HG03342 (cell line): Measurements from ENCODE around the gene LGALS9.

Experiments used
- ATAC-seq: cut with Tn5 transposase; IDR thresholded peaks from one replicate; pipeline ENCODE4 v1.9.1; 2021; ENCODE audit warnings: mild to moderate bottlenecking, moderate library complexity; ENCODE audit not compliant: unreplicated experiment

Gene LGALS9

DNA sequence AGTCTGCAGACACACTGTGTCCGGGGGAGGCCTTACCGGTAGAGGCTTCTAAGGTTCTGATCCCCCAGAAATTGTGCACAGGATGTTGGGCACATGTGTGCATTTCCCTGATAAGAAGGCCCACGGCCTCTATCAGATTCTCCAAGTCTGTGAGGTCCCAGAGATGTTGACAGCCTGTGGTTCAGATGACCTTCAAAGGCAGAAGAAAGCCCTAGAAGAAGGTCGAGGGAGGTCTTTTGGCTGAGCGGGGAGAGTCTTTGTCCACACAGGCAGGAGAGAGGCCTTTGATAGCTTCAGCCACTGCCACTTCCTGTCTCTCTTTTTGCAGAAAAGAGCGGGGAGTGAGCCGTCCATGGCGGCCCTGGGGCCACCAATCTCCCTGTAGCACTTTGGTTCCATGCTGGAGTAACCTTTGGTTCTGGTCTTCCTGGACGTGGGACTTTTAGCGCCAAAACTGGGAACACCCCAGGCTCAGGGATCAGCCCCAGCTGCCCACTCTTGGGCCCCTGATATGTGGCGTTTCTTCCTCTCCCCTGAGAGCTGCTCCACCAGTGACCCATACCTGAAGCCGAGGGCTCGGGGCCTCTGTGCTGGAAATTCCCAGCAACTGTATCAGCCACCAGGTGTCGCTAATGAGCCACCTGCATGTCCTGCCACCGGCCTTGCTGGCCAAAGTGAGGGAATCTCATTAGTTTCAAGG, 28.1 kb upstream of the LGALS9 start:
- no peak for ATAC-seq

DNA sequence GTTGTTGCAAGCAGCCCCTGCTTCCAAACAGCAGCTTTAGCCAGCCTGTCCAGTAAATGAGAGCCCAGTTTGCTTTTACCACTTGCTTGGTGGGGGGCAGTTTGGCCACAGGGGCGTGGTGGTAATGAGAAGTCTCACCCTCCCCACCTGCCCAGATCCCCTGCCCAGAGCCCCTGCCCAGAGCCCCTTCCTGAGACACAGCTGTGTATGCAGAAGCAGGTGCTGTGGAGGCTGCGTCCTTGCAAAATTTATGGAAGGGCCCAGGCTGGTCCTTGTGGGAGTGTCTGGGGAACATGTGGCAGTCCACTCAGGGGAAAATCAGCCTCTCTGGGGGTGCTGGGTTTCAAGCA, 27.6 kb upstream of the LGALS9 start:
- ATAC-seq, result no peak

DNA sequence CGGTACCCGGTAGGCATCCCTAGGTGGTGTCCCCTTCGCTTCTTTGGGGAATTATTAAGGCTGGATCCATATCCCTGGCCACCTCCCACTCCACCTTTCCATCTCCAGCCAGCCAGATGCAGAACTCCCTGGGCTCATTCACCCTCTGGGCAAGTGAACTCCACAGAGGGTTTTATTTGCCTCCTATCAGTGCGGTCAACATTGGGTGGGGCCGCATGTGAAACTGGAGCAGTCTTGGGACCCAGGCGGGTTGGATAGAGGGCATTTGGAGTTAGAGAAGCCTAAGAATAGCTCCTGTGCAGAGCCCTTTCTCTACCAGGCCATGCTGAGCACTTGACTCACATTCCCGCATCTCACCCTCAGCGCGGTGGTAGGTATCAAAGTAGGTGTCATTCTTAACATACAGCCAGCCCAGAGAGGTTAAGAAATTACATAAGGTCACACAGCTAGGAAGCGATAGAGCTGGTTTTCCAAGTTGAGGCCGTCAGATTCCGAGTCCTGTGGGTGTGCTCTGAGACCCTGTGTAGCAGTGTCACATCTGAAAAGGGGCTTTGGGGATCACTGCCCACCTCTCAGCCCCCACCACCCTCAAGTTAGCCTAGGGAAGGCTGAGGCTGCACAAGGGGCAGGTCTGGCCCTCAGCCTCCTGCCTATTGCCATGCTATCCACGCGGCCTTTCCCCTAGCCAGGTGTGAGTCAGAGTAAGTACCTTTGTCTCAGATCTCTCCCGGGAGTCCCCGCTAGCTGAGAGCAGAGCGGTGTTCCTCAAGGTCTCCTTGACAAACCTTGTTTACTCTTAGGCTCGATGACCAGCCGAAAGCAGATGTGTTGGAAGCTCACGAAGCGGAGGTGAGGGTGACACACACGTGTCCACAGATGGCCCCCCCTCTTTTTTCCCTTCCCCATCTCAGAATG, 26.9 kb upstream of the LGALS9 start:
- no peak for ATAC-seq

DNA sequence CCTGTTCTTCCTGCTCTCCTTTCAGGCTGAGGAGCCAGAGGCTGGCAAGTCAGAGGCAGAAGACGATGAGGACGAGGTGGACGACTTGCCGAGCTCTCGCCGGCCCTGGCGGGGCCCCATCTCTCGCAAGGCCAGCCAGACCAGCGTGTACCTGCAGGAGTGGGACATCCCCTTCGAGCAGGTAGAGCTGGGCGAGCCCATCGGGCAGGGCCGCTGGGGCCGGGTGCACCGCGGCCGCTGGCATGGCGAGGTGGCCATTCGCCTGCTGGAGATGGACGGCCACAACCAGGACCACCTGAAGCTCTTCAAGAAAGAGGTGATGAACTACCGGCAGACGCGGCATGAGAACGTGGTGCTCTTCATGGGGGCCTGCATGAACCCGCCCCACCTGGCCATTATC, 25.6 kb upstream of the LGALS9 start:
- ATAC-seq, result no peak

DNA sequence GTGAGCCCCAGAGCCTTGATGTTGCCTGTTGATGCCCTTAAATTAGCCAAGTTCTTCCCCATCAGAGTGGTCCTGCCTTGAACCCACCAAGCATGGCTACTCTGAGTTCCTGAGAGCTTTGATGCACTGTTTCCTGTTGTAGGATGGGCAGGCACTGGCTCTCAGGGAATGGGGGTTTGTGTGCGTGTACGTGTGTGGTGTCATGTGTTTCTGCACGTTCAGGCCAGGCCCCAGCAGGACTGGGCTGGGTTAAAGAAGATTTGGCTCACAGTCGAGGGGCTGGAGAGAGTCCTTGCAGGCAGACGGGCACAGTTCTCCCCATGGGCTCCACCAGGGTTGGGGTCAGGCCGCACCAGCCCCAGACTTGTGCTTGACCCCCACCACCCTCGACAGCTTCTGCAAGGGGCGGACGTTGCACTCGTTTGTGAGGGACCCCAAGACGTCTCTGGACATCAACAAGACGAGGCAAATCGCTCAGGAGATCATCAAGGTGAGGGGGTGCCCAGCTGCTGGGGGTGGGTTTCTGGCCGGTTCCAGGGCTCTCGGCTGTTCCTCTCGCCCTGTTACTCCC, 23.4 kb upstream of the LGALS9 start:
- ATAC-seq, result no peak

DNA sequence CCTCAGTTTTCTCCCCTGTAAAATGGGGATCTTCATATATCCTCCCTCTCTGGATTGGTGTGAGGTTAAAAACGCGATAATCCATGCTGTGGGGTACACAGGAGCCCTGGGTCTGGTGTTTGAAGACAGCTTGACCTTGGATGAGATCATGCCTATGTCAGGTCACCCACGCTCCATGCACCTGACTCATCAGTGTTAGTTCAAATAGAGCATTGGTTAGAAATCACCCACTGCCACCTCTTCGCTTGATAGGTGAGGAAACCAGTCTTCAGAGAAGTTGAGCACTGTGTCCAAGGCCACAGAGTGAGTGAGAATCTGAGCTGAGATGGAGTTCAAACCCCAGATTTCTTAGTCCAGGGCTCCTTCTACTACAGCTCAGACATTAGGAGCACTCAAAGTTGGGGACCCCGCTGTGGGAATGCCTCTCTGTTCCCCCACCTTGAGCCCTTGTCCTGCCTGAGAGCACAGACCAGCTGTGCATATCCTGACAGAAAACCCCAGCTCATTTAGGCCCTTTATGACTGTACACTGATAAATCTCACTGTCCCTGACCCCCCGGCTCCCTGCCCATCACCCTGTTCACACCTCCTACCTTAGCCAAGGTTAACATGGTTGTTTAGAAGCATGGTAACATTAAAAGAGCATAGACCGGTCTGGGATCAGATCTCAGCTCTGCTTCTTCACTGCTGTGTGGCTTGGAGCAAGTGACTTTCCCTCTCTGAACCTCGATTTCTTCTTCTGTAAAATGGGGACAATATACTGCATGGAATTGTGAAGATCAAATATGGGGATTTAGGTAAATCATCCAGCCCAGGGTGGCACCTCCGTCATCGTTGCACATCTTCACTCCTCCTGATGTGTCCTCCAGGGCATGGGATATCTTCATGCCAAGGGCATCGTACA, 22.4 kb upstream of the LGALS9 start:
- ATAC-seq, result no peak

DNA sequence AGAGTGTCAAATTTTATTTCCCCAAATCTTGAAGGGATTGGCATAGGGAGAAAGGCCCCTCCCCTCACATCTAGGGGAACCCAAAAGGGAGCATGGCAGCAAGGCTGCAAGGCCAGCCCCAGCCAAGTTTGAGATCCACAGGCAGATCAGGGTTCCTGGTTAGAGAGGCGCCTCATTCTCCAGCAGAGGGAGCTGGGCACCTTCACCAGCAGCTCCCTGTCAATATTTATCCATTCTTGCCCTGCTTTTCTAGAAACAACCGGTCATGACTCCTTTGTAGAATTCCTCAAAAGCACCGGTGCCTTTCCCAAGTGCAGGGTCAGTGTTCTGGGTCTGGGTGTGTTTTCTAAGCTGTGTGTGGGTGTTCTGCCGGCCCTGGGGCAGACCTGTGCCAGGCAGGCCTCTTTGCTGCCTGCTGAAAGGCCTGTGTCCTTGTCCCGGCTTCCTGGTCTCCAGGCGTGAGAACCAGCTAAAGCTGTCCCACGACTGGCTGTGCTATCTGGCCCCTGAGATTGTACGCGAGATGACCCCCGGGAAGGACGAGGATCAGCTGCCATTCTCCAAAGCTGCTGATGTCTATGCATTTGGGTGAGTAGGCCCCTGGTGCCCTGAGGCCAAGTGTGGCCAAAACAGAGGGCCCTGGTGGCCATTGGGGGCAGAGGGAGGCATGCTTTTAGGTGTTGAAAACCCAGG, 21.2 kb upstream of the LGALS9 start:
- no peak for ATAC-seq

DNA sequence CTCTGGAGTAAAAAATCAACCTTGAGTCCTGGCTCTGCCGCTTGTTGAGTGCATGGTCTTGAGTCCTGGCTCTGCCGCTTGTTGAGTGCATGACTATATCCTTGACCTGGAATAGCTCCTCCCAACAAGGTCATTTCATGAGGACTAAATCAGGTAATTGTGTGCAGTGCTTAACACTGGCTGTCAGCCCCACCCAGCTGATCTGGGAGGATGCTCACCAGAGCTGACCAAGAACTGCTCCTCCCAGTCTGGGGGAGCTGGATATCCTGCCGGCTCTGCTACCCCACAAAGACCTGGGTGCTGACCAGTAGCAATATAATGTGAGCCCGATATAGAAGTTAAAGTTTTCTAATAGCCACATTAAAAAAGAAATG, 20.7 kb upstream of the LGALS9 start:
- no peak for ATAC-seq

DNA sequence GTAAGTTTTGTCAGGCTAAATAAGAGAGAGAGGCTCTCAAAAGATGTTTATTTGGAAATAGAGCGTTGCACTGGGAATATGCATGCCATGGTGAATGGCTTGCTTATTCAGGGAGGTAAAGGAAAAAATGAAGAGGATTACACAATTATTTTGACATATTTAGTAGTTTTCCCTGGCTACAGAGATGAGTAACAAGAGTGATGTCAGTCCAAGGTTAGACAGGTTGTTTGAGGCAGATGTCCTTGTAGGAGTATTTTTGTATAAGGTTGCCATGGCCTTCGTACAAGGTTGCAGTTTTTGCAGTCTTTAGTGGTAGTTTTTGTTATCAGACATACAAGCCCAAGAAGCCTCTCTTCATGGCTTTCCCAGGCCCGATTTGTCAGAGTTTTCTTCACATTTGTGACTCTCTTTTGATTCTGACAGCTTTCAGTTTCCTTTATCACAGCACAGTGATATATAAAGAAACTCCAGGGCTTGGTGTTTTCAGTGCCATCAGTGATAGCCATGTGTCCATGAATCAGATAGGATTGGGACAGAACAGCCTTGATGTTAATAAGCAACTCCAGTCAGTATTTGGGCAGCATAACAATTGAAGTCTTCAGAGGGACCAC, 18.7 kb upstream of the LGALS9 start:
- ATAC-seq, result no peak

DNA sequence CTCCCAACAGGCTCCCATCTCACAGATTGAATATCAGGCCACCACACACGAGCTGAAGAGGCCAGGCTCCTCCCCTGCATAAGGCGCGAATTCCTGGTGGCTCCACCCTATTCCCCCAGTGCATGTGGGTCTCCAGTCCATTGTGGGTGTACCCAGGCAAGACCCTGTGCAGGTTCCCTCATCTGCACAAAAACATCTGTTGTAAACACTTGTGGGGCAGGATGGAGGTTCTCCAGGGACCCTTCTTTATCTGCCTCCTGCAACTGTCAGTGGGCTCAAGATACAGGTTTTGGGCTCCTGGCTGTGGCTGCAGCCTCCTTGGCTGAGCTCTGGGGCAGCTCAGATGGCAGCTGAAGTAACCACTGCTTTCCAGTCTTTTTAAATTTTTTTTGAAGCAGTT, 17.6 kb upstream of the LGALS9 start:
- ATAC-seq, result no peak

DNA sequence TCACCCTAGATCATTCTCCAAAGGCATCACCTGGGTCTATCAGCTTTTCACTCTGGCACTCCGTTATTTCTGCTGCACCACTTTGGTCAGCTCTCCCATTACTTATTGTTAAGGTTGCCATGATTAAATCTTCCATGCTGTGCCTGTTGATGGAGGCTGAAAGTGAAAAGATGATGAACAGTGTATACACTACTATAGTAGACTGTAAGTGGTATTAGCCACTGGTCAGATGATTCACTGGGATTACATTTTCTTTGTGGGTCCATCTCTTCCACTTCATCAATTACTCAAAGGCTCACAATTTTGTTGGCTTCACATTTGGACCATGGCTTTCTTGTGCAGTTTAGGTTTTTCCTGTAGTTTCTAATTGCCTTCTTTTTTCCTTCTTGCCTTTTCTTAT, 15.9 kb upstream of the LGALS9 start:
- ATAC-seq, result no peak

DNA sequence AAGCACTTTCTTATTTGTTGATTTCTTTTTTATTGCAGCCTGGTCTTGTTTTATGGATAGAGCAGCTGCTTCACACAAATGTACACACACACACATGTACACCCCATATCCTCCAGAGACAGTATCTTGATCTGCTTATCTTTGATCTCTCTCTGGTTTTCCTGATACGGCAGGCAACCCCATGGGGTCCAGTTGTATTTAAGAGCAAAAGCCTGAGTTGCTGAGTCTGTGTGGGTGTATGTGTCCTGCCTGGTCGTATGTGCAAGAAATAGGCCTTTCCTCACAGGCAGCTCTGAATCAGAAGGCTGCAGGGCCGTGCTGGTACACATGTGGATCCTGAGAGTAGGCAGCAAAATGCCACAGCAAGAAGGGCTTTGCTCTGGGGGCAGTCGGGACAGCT, 14.6 kb upstream of the LGALS9 start:
- ATAC-seq, result no peak

DNA sequence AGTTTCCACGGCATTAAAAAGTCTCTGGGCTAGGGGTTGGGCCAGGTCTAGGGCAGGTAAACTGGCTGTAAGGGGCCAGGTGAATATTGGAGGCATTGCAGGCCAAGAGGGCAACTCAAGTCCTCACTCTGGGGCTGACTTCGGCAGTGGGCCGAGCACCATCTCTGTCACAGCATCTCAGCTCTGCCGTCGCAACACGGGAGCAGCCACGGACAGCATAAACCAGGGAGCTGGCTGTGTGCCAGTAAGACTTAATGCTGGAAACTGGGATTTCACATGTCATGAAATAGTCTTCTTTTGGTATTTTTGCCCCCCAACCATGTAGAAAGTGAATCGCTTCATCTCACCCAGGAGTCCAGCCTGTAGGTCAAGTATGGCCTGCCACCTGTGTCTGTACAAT, 12.6 kb upstream of the LGALS9 start:
- no peak for ATAC-seq

DNA sequence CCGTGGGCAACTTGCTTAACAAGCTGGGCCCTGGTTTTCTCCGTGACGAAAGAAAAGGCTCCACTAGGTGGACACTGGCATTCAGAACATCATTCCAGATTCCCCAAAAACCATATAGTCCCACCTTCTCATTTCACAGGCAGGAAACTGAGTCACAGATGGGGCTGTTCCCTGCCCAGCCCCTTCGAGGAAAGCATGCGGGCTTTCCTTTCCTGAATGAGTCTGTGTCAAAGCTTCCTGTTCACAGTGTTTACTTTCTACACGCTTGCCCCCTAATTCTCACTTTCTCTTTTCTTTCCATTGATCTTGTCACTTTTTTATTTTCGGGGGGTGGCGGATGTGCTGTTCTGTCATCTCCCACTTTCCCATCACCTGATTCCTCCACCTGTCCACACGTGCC, 10.3 kb upstream of the LGALS9 start:
- no peak for ATAC-seq

DNA sequence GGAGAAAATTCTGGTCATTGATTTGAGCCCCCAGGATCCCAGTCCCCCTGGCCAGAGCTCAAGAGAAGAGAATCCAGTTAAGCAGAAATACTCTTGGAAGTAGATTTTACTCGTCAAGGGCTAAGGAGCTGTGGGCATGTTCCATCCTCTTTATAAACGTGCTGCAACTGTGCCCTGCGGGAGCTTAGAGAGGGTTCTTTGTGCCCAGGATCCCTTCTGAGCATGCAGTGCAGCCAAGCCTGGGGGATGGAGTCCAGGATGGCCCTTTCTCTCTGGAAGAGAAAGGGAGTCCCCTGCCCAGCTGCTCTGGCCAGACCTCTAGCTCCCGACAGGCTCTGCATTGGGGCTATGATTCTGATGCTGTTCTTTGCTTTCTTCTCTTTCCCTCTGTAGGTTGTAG, 9.5 kb upstream of the LGALS9 start:
- ATAC-seq, result no peak

DNA sequence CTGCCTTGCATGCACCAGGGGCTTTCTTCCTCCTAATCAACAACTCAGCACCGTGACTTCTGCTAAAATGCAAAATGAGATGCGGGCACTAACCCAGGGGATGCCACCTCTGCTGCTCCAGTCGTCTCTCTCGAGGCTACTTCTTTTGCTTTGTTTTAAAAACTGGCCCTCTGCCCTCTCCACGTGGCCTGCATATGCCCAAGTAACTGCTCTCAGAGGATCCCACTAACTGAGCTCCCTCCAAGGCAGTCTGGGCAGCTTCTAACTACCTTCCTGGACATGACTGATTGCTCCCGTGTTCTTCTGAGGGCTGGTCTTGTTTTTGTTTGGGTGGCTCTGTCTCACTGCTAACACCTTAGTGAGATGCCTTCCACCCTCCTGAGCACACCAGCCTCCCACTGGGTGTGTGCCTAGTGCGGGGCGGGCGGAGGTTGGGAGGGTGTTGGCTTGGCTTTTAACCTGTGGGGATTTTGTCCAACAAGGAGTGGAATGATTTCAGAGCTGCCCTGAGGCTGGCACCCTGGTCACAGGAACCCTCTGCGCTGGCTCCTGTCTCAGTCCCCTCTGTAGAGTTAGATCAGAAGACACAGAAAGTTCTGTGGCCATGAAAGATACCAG, 8.9 kb upstream of the LGALS9 start:
- no peak for ATAC-seq

DNA sequence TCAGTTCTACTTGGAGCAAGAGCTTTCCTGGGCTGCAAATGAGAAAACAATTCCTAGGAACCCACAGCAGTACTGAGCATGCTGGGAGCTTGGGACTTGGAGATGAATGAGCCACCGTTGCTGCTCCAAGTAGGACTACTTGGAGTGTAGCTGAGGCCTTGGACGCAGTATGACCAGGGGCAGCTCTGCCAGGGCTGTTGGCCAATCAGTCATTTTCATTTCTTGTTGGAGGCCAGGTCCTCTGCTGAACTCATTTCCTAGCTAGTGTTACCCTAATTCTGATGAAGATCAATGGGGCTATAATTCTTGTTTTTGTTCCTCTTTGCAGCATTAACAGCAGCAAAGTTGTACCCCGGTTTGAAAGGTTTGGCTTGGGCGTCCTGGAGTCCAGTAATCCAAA, 8.0 kb upstream of the LGALS9 start:
- no peak for ATAC-seq

DNA sequence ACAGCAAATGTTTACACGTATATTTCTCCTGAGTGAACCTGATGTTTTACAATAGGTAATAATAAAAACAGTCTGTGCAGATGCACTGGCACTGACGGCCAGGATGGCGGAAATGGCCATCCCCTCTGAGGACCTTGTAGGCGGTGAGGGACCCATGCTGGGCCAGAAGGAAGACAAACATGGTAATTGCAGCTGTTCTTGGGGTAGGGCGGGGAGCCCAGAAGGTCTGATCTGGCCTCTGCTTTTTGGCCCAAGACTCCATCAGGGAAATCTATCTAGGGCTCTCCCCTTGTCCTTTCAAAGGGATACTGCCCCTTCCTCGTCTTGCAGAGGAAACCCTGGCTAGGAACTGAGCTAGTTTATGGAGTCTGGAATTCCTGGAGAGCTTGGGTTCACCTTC, 7.4 kb upstream of the LGALS9 start:
- no peak for ATAC-seq

DNA sequence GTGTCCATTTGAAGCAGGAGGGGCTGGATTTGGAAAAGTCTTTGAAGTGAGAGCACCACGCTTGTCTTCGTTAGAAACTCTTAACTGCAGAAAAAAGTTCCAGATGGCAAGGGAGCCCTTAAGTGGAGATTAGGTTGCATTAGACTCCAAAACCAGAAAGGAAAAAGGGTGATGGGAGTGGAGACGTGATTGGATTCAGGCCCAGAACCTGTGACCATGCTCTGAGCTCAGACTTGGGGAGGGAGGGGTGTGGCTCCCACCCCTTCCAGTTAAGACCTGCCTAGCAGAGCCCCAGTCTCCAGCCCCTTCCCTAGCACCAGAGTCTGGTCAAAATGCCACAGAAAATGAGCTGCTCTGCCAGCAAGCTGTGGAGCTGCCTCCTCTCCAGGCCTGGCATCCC, 6.4 kb upstream of the LGALS9 start:
- no peak for ATAC-seq

DNA sequence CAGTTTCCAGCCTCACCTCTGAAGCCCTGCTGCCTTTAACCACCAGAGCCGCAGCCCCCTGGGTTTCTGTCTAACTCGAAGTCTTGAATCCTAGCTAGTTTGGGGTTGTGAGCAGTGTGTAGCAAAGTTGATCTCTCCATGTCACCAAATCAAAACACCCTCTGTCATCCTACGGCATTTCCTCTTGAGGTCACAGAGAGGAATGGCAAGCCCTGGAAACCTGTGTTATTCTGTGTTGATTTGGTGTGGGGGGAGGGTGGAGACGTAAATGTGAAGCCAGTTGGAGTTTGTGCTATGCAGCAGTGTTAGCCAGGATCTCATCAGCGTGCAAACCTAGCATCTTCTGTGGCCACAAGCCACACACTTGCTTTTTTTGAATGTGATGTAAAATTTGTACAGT, 5.1 kb upstream of the LGALS9 start:
- no peak for ATAC-seq
